ENCODE data around the gene PIK3CB. TPM values are rescaled to one million over a fixed set of nuclear protein-coding genes. Genes with fewer than 3 reads are reported as not detected.

The PIK3CB gene
- total RNA-seq, 1 donor from 2014 or later = 19.3 TPM

DNA sequence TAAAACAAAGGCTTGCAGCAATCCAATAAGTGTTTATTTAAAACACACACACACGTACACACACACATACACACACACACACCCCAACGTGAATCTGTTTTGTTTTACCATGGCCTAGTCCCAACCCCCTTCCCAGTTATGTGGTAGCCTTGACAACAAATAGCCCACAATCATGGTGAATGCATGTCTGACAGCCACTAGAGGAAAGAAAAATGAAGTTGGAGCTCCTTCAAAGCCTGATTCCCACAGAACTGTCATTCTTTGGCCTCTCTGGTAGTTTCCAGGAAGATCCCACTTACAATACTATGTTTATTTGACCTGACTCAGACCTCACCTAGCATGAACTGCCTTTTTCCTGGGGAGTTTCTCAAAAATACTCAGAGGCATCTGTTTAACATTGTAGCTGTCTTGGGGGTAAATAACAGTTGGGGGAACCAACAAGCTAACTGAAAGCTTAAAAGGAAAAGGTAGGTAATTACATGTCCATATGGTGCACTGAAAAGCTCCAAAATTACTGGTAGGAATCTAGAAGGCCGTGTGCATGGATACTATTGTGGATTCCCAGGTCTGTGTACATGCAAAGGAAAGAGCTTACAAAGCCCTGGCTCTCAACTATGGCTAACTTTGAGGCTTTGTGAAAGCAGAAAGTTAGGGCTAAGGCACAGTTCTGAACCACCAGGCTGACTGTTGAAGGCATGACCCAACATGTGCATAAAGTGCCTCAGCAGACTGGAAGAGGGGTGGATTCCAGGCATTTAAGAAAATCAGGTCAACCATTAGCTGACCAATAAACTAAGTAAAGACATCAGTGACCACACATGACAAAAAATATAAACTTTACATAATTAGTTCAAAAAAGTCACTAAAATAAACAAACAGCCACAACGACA, 160.8 kb downstream of the PIK3CB start:
- Mint-ChIP-seq H3K36me3 (ENCODE audit: low read depth) (peaks cover 21% of the 10 kb centered on the region), H3K27ac (no peak overlapping the region), H3K9me3 (peaks cover 19% of the 10 kb centered on the region), H3K4me3 (no peak overlapping the region), H3K4me1 (ENCODE audit: low read depth) (no peaks in the 10 kb centered on the region), H3K27me3 (ENCODE audit: insufficient read depth) (no peaks in the 10 kb centered on the region)
- intact Hi-C loops (cut with micrococcal nuclease) = no loop called here
- no peak for DNase-seq (ENCODE audit: low spot score)

DNA sequence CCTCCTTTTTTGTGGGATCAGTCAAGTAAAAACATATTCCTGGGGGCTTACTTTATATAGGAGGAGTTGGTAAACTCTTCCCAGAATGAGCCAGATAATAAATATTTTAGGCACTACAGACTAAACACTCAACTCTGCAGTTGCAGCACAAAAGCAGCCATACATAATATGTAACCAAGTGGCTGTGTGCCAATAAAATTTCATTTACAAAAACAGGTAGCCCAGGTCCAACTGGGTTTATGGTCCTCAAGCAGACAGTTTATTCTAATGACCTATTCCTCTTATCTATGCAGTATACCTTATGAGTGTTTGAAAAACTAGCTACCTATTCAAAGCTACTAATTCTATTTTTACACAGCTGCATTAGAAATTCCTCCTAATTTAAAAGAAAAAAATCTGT, 164.3 kb downstream of the PIK3CB start:
- H3K4me1 Mint-ChIP-seq (ENCODE audit: low read depth) = no peaks in the 10 kb centered on the region
- no peak for DNase-seq (ENCODE audit: low spot score)
- intact Hi-C loops (cut with micrococcal nuclease) = no loop called here
- no peaks in the 10 kb centered on the region for H3K27me3 Mint-ChIP-seq (ENCODE audit: insufficient read depth)
- no peak overlapping the region for H3K4me3 Mint-ChIP-seq
- H3K9me3 Mint-ChIP-seq = peaks cover 10% of the 10 kb centered on the region
- peaks cover 18% of the 10 kb centered on the region for H3K36me3 Mint-ChIP-seq (ENCODE audit: low read depth)
- no peak overlapping the region for H3K27ac Mint-ChIP-seq

DNA sequence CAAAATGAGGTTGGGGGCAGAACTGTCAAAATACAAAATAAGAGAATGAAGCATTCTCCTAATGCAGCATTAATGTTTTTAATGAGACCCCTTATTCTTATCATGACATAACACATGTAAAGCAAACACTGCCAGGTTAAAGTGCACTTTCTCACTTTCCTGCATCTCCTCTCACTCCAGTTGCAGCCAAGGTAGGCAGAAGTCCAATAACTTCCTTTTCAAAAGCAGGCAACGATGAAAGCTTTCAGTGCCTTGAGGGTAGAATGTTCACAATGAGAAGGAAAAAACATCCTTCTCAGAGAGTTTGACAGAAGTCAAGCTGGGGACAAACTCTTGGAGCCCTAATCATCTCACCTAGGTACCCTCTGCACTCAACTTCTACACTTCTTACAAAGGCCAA, 166.6 kb downstream of the PIK3CB start:
- H3K4me1 Mint-ChIP-seq (ENCODE audit: low read depth) = no peaks in the 10 kb centered on the region
- H3K27me3 Mint-ChIP-seq (ENCODE audit: insufficient read depth) = no peaks in the 10 kb centered on the region
- intact Hi-C loops (cut with micrococcal nuclease) = no loop called here
- H3K27ac Mint-ChIP-seq = no peak overlapping the region
- no peaks in the 10 kb centered on the region for H3K9me3 Mint-ChIP-seq
- H3K36me3 Mint-ChIP-seq (ENCODE audit: low read depth) = peaks cover 19% of the 10 kb centered on the region
- H3K4me3 Mint-ChIP-seq = no peak overlapping the region
- DNase-seq (ENCODE audit: low spot score) = no peak

DNA sequence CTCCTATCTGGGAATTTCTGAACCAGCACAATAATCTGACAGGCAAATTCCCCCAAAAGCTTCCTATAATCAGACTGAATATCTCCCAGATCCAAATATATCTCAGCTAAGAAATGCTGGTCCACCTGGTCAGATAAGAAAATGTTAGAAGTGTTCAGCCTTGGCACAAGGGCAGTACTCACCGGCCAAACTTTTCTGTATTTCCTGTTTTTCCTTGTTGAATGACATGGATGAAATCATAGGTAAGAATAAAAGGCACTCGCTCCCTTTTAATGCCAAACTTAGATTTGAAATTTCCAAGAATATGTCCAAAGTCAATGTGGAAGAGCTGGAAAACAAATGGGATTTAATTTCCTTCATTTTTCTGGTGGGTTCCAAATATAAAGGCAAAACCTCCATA, 177.2 kb downstream of the PIK3CB start:
- Mint-ChIP-seq H3K27ac (no peak overlapping the region), H3K9me3 (no peaks in the 10 kb centered on the region), H3K27me3 (ENCODE audit: insufficient read depth) (no peaks in the 10 kb centered on the region), H3K36me3 (ENCODE audit: low read depth) (peaks cover 28% of the 10 kb centered on the region), H3K4me1 (ENCODE audit: low read depth) (no peaks in the 10 kb centered on the region), H3K4me3 (no peak overlapping the region)
- intact Hi-C loops (cut with micrococcal nuclease) = no loop called here
- no peak for DNase-seq (ENCODE audit: low spot score)

DNA sequence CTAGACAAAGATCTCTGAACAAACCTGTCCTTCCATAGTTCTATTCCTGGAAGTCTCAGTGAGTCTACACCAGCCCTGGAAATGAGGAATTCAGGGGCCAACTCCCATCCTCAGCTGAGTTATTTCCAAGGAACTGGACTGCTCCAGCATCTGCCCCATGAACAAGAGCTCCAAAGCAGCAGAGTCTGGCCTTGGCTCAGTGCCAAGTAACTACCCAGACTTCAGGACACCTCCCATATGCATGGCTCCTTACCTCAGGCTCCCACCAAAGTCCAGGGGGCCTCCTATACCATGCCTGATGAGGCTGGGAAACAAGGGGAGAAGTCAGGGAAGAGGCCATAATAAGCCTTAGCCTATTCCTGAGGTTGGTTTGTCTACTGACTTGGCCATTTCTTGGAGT, 181.2 kb downstream of the PIK3CB start:
- intact Hi-C loops (cut with micrococcal nuclease) = no loop called here

DNA sequence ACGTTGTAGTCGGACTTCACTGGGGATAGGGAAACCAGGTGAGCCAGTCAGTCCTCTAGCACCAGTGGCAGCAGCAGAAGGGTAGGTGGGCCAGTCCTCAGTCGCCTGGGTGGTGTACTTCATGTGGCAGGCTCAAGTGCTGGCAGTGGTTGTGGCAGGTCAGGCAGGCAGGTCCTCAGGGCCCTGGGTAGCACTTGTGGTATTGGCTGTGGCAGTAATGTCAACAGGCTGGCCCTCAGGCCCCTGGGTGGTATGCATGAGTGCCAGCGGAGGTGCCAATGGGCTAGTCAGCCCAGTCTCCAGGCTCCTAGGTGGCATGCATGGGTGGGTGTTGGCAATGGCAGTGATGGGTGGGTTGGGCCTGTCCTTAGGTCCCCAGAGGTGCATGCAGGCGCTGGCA, 185.6 kb downstream of the PIK3CB start:
- no peak for DNase-seq (ENCODE audit: low spot score)
- intact Hi-C loops (cut with micrococcal nuclease) = no loop called here
- peaks cover 31% of the 10 kb centered on the region for H3K36me3 Mint-ChIP-seq (ENCODE audit: low read depth)
- peak overlapping the region; percentile 40 for H3K27ac Mint-ChIP-seq
- H3K27me3 Mint-ChIP-seq (ENCODE audit: insufficient read depth) = no peaks in the 10 kb centered on the region
- H3K4me1 Mint-ChIP-seq (ENCODE audit: low read depth) = no peaks in the 10 kb centered on the region
- H3K9me3 Mint-ChIP-seq = peaks cover 47% of the 10 kb centered on the region
- no peak overlapping the region for H3K4me3 Mint-ChIP-seq

More for the DNA sequence above, 181.2 kb downstream of the PIK3CB start:
- DNase-seq (ENCODE audit: low spot score) = no peak
- peaks cover 11% of the 10 kb centered on the region for H3K9me3 Mint-ChIP-seq
- H3K4me3 Mint-ChIP-seq = no peak overlapping the region
- H3K27ac Mint-ChIP-seq = no peak overlapping the region
- no peaks in the 10 kb centered on the region for H3K27me3 Mint-ChIP-seq (ENCODE audit: insufficient read depth)
- H3K36me3 Mint-ChIP-seq (ENCODE audit: low read depth) = peaks cover 42% of the 10 kb centered on the region
- no peaks in the 10 kb centered on the region for H3K4me1 Mint-ChIP-seq (ENCODE audit: low read depth)

DNA sequence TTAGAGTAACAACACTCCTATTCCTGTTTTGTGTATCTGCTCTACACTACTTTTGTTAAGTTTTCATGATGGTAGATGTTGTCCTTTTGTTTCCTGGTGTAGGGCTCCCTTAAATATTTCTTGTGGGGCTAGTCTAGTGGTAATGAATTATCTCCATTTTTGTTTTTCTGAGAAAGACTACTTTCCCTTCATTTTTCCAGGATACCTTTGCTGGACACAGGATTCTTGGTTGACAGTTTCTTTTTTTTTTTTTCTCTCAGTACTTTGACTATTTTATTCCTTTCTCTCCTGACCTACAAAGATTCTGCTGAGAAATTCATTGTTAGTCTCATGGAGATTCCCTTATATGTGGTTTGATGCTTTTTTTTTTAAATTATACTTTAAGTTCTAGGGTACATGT, 188.2 kb downstream of the PIK3CB start:
- Mint-ChIP-seq H3K4me3 (no peak overlapping the region), H3K36me3 (ENCODE audit: low read depth) (peaks cover 25% of the 10 kb centered on the region), H3K27me3 (ENCODE audit: insufficient read depth) (no peaks in the 10 kb centered on the region), H3K9me3 (peaks cover 58% of the 10 kb centered on the region), H3K4me1 (ENCODE audit: low read depth) (no peaks in the 10 kb centered on the region), H3K27ac (no peak overlapping the region)
- no peak for DNase-seq (ENCODE audit: low spot score)
- intact Hi-C loops (cut with micrococcal nuclease) = no loop called here

DNA sequence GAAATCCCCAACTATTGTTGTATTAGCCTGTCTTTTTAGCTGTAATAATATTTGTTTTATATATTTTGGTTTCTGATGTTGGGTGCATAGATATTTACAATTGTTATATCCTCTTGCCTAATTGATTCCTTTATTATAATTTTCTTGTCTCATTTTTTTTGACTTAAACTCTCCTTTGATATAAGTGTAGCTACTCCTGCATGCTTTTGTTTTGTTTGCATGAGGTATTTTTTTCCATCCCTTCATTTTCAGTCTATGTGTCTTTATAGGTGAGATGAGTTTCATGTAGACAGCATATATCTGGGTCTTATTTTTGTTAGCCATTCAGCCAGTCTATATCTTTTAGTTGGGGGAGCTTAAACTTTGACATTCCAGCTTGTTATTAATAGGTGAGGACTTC, 188.7 kb downstream of the PIK3CB start:
- H3K36me3 Mint-ChIP-seq (ENCODE audit: low read depth) = peaks cover 25% of the 10 kb centered on the region
- peaks cover 58% of the 10 kb centered on the region for H3K9me3 Mint-ChIP-seq
- H3K4me3 Mint-ChIP-seq = no peak overlapping the region
- H3K27me3 Mint-ChIP-seq (ENCODE audit: insufficient read depth) = no peaks in the 10 kb centered on the region
- no peaks in the 10 kb centered on the region for H3K4me1 Mint-ChIP-seq (ENCODE audit: low read depth)
- intact Hi-C loops (cut with micrococcal nuclease) = no loop called here
- DNase-seq (ENCODE audit: low spot score) = no peak
- H3K27ac Mint-ChIP-seq = no peak overlapping the region

DNA sequence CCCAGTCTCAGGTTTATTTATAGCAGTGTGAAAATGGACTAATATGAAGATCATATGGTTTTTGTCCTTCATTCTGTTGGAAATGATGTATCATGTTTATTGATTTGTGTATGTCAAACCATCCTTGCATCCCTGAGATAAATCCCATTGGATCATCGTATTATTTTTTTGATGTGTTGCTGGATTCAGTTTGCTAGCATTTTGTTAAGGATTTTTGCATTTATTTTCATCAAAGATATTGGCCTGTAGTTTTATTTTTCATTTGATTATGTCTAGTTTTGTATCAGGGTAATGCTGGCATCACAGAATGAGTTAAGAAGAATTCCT, 191.8 kb downstream of the PIK3CB start:
- DNase-seq (ENCODE audit: low spot score) = no peak
- Mint-ChIP-seq H3K4me1 (ENCODE audit: low read depth) (no peaks in the 10 kb centered on the region), H3K27ac (no peak overlapping the region), H3K36me3 (ENCODE audit: low read depth) (peaks cover 6% of the 10 kb centered on the region), H3K4me3 (no peak overlapping the region), H3K9me3 (peaks cover 44% of the 10 kb centered on the region), H3K27me3 (ENCODE audit: insufficient read depth) (no peaks in the 10 kb centered on the region)
- intact Hi-C loops (cut with micrococcal nuclease) = no loop called here

DNA sequence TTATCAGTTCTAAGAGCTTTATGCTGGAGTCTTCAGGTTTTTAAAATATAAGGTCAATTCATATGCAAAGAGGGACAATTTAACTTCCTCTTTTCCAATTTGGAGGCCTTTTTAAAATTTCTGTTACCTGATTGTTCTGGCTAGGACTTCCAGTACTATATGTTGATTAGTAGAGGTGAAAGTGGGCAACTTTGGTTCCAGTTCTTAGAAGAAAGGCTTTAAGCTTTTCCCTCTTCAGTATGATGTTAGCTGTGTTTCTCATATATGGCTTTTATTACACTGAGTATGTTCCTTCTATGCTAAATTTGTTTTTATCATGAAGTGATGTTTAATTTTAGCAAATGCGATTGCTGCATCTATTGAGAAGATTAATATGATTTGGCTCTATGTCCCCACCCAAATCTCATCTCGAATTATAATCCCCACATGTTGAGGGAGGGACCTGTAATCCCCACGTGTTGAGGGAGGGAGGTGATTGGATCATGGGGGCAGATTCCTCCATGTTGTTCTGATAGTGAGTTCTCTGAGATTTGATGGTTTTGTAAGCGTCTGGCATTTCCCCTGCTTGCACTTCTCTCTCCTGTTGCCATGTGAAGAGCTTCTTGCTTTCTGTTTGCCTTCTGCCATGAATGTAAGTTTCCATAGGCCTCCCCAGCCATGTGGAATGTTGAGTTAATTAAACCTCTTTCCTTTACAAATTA, 192.4 kb downstream of the PIK3CB start:
- Mint-ChIP-seq H3K36me3 (ENCODE audit: low read depth) (peaks cover 6% of the 10 kb centered on the region), H3K9me3 (peaks cover 40% of the 10 kb centered on the region)
- intact Hi-C loops (cut with micrococcal nuclease) = no loop called here

DNA sequence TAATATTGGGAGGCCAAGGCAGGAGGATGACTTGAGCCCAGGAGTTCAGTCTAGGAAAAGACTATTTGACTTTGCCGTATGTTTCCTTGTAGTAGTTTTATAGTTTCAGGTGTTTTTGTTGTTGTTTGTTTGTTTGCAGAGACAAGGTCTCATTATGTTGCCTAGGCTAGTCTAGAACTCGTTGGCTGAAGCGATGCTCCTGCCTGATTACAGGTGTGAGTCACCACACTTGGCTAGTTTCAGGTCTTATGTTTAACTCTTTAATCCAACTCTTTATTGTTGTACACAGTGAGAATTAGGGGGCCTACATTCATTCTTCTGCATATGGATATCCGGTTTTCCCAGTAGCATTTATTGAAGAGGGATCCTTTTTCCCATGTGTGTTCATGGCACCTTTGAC, 194.2 kb downstream of the PIK3CB start:
- H3K36me3 Mint-ChIP-seq (ENCODE audit: low read depth) = peaks cover 2% of the 10 kb centered on the region
- H3K27ac Mint-ChIP-seq = no peak overlapping the region
- no peaks in the 10 kb centered on the region for H3K27me3 Mint-ChIP-seq (ENCODE audit: insufficient read depth)
- intact Hi-C loops (cut with micrococcal nuclease) = no loop called here
- no peak overlapping the region for H3K4me3 Mint-ChIP-seq
- no peak for DNase-seq (ENCODE audit: low spot score)
- no peaks in the 10 kb centered on the region for H3K4me1 Mint-ChIP-seq (ENCODE audit: low read depth)
- peaks cover 25% of the 10 kb centered on the region for H3K9me3 Mint-ChIP-seq

More for the DNA sequence above, 192.4 kb downstream of the PIK3CB start:
- no peak overlapping the region for H3K27ac Mint-ChIP-seq
- H3K4me3 Mint-ChIP-seq = no peak overlapping the region
- DNase-seq (ENCODE audit: low spot score) = no peak
- no peaks in the 10 kb centered on the region for H3K4me1 Mint-ChIP-seq (ENCODE audit: low read depth)
- no peaks in the 10 kb centered on the region for H3K27me3 Mint-ChIP-seq (ENCODE audit: insufficient read depth)

DNA sequence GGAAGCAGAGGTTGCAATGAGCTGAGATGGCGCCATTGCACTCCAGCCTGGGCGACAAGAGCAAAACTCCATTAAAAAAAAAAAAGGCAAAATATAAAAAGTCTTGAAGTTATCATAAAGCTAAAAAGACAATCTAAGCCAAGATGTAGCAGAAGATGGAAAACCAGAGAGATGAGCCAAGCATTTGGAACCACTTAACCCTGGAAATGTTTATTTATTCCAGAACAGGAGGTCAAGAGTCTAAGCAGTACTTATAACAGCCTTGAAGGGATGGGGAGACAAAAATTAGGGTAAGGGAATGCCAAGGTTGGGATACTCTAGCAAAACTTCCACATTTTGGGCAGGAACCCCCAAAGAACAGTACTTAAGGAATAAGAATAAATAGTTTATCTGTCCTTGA, 196.1 kb downstream of the PIK3CB start:
- H3K36me3 Mint-ChIP-seq (ENCODE audit: low read depth) = no peaks in the 10 kb centered on the region
- no peaks in the 10 kb centered on the region for H3K4me1 Mint-ChIP-seq (ENCODE audit: low read depth)
- DNase-seq (ENCODE audit: low spot score) = no peak
- H3K27me3 Mint-ChIP-seq (ENCODE audit: insufficient read depth) = no peaks in the 10 kb centered on the region
- no peak overlapping the region for H3K27ac Mint-ChIP-seq
- peaks cover 9% of the 10 kb centered on the region for H3K9me3 Mint-ChIP-seq
- no peak overlapping the region for H3K4me3 Mint-ChIP-seq
- intact Hi-C loops (cut with micrococcal nuclease) = no loop called here

DNA sequence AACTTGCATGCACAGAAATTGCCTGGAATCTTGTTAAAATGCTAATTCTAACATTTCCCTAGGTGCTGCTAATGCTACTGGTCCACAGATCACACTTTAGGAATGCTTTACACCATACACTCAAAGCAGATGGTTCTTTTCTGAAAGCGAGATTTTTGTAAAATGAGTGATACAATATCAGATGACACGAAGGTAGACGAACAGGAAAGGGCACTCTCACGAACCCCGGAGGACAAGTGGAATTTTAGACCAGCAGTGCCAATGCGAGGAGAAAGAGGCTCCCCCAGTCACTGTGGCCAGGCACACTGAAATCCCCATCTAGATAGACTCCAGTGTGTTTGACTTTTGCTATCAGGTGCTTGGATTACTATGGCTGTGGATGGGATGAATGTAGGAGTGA, 205.2 kb downstream of the PIK3CB start:
- Mint-ChIP-seq H3K27ac (no peak overlapping the region), H3K36me3 (ENCODE audit: low read depth) (no peaks in the 10 kb centered on the region), H3K27me3 (ENCODE audit: insufficient read depth) (no peaks in the 10 kb centered on the region), H3K9me3 (no peaks in the 10 kb centered on the region), H3K4me1 (ENCODE audit: low read depth) (no peaks in the 10 kb centered on the region), H3K4me3 (no peak overlapping the region)
- no peak for DNase-seq (ENCODE audit: low spot score)
- intact Hi-C loops (cut with micrococcal nuclease) = no loop called here
